ENCODE data around the gene PLS1. TPM values are rescaled to one million over a fixed set of nuclear protein-coding genes. Genes with fewer than 3 reads are reported as not detected.

PLS1 gene
- total and polyA plus RNA-seq, 2 of the 8 experiments (the other 6 are each of a cell fraction or from before 2014, with no cell fraction given) = 18.7 to 44.7 TPM

- TF ChIP-seq CREB1 (IDR thresholded peaks at IDR 0.05) (no peak), SRF (IDR thresholded peaks at IDR 0.05; ENCODE audit: low read depth, low read length) (no peak), TEAD4 (IDR thresholded peaks at IDR 0.05; ENCODE audit: low read depth, low read length) (no peak), CTCF (IDR thresholded peaks at IDR 0.05; ENCODE audit: control extremely low read depth in 1 of 3, insufficient read depth in 1 of 3, low read depth in 1 of 3, low read length in 3 of 3) (no peak)
Observed at GRCh38 chr3:142644502-142644901, 48.3 kb downstream of the PLS1 start (continued).
